Glutamatergic neuron (in vitro differentiated cells): Measurements from ENCODE around the gene WDR5. TPM values are rescaled to one million over a fixed set of nuclear protein-coding genes. Genes with fewer than 3 reads are reported as not detected.
A peak's percentile ranks its signal among the peaks of the same experiment; 100 is the strongest.

Experiments used
- DNase-seq: peaks from one replicate; pipeline ENCODE4 v3.0.0; 2022
- H3K27ac Mint-ChIP-seq: one replicate; pipeline ENCODE4 v1.8.0; 2020; ENCODE audit warnings: mild to moderate bottlenecking, mixed read lengths, inconsistent platforms; ENCODE audit not compliant: unreplicated experiment
- H3K27me3 Mint-ChIP-seq: one replicate; pipeline ENCODE4 v1.8.0; 2020; ENCODE audit warnings: mild to moderate bottlenecking, moderate library complexity, mixed read lengths, inconsistent platforms; ENCODE audit not compliant: unreplicated experiment
- H3K36me3 Mint-ChIP-seq: one replicate; pipeline ENCODE4 v1.8.0; 2020; ENCODE audit warnings: mild to moderate bottlenecking, mixed read lengths, inconsistent platforms; ENCODE audit not compliant: unreplicated experiment
- H3K4me1 Mint-ChIP-seq: one replicate; pipeline ENCODE4 v1.8.0; 2020; ENCODE audit warnings: mild to moderate bottlenecking, low read depth, mixed read lengths, inconsistent platforms; ENCODE audit not compliant: unreplicated experiment
- H3K4me3 Mint-ChIP-seq: one replicate; pipeline ENCODE4 v1.8.0; 2020; ENCODE audit warnings: mild to moderate bottlenecking, mixed read lengths, inconsistent platforms; ENCODE audit not compliant: unreplicated experiment
- H3K9me3 Mint-ChIP-seq: one replicate; pipeline ENCODE4 v1.8.0; 2020; ENCODE audit warnings: mild to moderate bottlenecking, moderate library complexity, mixed read lengths, inconsistent platforms; ENCODE audit not compliant: unreplicated experiment
- total RNA-seq: library from RNA; stranded (reverse); fragmentation: NEBNext Ultra II Directional; extraction: Animal tissue kit (Norgen Biotek cat#: 25700); gene quantifications from one replicate; pipeline ENCODE4 v1.2.1, GENCODE V29; 2021; ENCODE audit not compliant: unreplicated experiment
- TF ChIP-seq, protein P1 (sequence below): fragments of 200-600 bp; sonication (generic); IDR thresholded peaks from one replicate; pipeline ENCODE4 v1.5.0; 2021; ENCODE audit not compliant: partially characterized antibody, unreplicated experiment

WDR5 gene
- total RNA-seq, 1 donor from 2014 or later: 45.9 TPM

GRCh38 chr9:134175808-134176598 is 40.1 kb downstream of the WDR5 start:
- Mint-ChIP-seq H3K4me1 (peaks cover 3% of the 10 kb centered on the region), H3K4me3 (no peak overlapping the region), H3K9me3 (peaks cover 7% of the 10 kb centered on the region), H3K36me3 (no peaks in the 10 kb centered on the region), H3K27ac (no peak overlapping the region), H3K27me3 (peaks cover 8% of the 10 kb centered on the region)
- DNase-seq: peak; percentile 23
- TF ChIP-seq, protein P1, sequence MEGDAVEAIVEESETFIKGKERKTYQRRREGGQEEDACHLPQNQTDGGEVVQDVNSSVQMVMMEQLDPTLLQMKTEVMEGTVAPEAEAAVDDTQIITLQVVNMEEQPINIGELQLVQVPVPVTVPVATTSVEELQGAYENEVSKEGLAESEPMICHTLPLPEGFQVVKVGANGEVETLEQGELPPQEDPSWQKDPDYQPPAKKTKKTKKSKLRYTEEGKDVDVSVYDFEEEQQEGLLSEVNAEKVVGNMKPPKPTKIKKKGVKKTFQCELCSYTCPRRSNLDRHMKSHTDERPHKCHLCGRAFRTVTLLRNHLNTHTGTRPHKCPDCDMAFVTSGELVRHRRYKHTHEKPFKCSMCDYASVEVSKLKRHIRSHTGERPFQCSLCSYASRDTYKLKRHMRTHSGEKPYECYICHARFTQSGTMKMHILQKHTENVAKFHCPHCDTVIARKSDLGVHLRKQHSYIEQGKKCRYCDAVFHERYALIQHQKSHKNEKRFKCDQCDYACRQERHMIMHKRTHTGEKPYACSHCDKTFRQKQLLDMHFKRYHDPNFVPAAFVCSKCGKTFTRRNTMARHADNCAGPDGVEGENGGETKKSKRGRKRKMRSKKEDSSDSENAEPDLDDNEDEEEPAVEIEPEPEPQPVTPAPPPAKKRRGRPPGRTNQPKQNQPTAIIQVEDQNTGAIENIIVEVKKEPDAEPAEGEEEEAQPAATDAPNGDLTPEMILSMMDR: no peak

- DNase-seq: peak; percentile 10
- Mint-ChIP-seq H3K27me3 (peaks cover 5% of the 10 kb centered on the region), H3K4me1 (peaks cover 3% of the 10 kb centered on the region), H3K27ac (no peak overlapping the region), H3K9me3 (peaks cover 7% of the 10 kb centered on the region), H3K36me3 (no peaks in the 10 kb centered on the region), H3K4me3 (no peak overlapping the region)
- TF ChIP-seq, protein P1: no peak
Measured at GRCh38 chr9:134176599-134176968, 40.7 kb downstream of the WDR5 start.

GRCh38 chr9:134177186-134177585 is 41.3 kb downstream of the WDR5 start:
- TF ChIP-seq, protein P1: no peak
- H3K36me3 Mint-ChIP-seq: no peaks in the 10 kb centered on the region

GRCh38 chr9:134177624-134178393 is 41.9 kb downstream of the WDR5 start:
- H3K36me3 Mint-ChIP-seq: no peaks in the 10 kb centered on the region
- no peak overlapping the region for H3K4me3 Mint-ChIP-seq
- peaks cover 6% of the 10 kb centered on the region for H3K4me1 Mint-ChIP-seq
- TF ChIP-seq, protein P1: no peak
- H3K9me3 Mint-ChIP-seq: peaks cover 14% of the 10 kb centered on the region
- H3K27me3 Mint-ChIP-seq: peaks cover 6% of the 10 kb centered on the region
- no peak overlapping the region for H3K27ac Mint-ChIP-seq
- DNase-seq: peak; percentile 8

More at GRCh38 chr9:134177186-134177585, 41.3 kb downstream of the WDR5 start:
- no peak overlapping the region for H3K27ac Mint-ChIP-seq
- peaks cover 8% of the 10 kb centered on the region for H3K9me3 Mint-ChIP-seq
- no peak for DNase-seq
- H3K27me3 Mint-ChIP-seq: peaks cover 6% of the 10 kb centered on the region
- H3K4me3 Mint-ChIP-seq: no peak overlapping the region
- H3K4me1 Mint-ChIP-seq: peaks cover 3% of the 10 kb centered on the region

- peaks cover 7% of the 10 kb centered on the region for H3K4me1 Mint-ChIP-seq
- peaks cover 5% of the 10 kb centered on the region for H3K27me3 Mint-ChIP-seq
- no peak overlapping the region for H3K27ac Mint-ChIP-seq
- TF ChIP-seq, protein P1: no peak
- no peak overlapping the region for H3K4me3 Mint-ChIP-seq
- peaks cover 15% of the 10 kb centered on the region for H3K9me3 Mint-ChIP-seq
- no peak for DNase-seq
- H3K36me3 Mint-ChIP-seq: no peaks in the 10 kb centered on the region
Measured at GRCh38 chr9:134178394-134178767, 42.5 kb downstream of the WDR5 start.
